Measurements from ENCODE around the gene RFPL2. TPM values are rescaled to one million over a fixed set of nuclear protein-coding genes. Genes with fewer than 3 reads are reported as not detected.
"Not testable (repeated sequence)": the region's sequence is repeated elsewhere in the genome, so short reads cannot be mapped to it uniquely, and the experiment has no call there.

RFPL2 gene
- total RNA-seq, 1 donor from 2014 or later = not detected

DNA sequence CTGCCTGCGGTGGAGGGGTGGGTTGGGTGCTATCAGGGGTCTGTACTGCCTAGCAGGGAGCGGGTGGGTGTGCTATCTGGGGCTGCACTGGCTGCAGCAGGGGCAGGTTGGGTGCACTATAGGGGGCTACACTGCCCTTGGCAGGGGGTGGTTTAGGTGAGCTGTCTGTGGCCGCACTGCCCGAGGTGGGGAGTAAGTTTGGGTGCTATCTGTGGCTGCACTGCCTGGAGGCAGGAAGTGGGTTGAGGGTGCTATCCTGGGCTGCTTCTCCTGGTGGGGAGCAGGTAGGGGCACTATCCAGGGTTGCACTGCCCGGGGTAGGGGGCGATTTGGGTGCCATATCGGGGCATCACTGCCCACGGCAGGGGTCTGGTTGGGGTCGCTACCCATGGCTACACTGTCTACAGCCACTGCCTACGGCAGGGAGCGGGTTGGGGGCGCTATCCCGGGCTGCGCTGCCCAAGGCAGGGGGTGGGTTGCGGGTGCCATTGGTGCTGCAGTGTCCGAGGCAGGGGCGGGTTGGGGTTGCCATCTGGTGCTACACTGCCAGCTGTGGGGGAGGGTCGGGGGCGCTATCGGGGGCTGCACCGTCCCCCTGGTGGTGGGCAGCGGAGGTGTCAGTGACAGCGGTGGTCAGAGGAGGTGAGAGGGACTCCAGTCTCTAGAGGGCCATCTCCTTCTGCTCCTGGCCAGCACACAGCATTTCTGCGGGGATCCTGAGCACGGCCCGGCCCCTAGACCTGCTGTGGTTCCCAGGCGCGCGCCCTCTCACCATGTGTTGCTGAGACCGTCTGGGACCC, 1.3 kb upstream of the RFPL2 start:
- DNase-seq = no peak

DNA sequence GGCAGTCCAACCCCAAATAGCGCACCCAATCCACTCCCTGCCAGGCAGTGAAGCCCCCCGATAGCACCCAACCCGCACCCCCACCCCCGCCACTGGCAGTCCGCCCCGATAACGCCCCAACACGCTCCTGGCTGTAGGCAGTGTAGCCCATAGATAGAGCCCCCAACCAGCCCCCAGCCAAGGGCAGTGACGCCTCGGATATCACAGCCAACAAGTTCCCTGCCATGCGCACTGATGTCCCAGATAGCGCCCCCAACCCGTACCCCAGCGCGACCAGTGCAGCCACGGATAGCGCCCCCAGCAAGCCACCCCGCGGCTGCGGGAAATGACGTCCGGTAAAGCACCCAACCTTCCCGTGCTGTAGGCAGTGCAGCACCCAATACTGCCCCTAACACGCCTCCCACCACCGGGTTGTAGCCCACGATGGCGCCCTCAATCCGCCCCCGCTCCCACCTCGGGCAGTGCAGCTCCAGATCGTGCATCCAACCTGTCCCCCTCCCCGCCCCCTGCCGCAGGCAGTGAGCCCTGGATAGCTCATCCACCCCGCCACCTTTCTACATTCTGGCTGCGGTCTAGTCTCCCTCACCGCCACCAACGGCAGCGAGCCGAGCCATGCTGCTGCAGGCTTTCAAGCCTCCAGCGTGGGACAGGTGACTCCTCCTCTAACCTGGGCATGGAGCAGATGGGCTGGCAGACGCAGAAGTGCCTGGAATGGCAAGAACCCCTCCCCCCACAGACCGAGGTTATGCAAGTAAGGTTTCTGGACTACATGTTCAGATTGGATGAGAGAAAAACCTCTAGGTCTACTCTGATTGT, 625 bp downstream of the RFPL2 start:
- no peak for DNase-seq

DNA sequence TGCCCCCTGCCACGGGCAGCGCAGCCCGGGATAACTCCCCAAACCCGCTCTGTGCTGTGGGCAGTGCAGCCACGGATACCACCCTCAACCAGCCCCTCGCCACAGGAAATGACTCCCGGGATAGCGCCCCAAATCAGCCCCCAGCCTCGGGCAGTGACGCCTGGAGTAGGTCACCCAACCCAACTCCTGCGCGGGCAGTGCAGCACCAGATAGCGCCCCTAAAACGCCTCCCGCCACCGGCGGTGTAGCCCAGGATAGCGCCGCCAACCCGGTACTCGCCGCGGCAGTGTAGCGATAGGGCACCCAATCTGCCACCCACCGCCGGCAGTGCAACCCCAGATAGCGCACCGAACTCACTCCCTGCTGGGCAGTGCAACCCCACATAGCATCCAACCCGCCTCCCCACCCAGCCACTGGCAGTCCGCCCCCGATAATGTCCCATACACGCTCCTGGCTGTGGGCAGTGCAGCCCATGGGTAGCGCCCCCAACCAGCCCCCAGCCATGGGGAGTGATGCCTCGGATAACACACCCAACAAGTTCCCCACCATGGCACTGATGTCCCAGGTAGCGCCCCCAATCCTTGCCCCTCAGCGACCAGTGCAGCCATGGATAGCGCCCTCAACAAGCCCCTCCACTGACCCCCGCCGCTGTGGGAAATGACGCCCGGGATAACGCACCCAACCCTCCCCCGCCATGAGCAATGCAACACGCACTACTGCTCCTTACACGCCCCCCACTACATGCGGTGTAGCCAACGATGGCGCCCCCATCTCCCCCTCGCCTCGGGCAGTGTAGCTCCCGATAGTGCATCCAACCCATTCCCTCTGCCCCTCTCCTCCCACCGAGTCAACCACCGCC, 1.5 kb downstream of the RFPL2 start:
- no peak for DNase-seq

DNA sequence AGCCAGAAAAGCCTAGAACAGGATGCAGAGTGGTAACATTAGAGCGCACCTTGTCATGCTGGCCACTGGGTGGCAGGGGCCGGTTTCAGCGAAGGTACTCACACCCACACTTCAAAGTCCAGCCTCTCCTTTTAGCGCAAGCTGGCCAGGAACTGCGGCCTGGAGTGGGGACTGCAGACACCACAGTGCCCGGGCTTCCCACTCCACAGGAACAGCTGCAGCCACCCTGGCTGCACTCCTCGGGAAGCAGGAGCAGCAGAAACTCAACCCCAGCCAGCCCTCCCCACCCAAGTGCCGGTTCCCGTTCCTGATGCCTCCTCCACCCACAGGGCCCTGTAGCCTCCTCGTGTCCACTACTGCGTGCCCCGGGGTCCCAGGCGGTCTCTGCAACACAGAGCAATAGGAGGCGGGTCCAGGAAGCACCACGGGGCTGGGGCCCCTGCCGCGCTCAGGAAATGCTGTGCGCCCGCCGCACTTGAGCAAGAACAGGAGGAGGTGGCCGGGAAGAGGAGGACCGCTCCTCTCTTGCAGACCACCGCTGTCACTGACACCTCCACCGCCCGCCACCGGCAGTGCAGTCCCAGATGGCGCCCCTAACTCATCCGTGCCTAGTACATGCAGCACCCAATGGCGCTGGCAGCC, 2.2 kb downstream of the RFPL2 start:
- peak; percentile 68 for DNase-seq

DNA sequence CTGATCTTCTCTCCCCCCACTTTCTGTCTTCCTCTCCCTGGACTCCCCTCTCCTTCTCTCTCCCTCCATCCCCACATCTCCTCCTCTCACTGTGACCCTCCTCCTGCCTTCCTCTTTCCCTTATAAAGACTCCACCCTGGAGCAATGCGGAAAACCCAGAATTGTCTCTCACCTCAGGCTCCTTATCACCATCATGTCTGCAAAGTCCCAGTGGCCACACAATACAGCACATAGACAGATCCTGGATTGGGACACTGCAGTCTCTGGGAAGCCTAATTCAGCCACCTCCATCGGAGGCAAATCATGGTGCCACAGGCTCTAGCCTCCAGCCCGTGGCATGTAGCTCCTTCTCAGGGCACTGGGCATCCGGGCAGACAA, 2.7 kb downstream of the RFPL2 start:
- DNase-seq = no peak

DNA sequence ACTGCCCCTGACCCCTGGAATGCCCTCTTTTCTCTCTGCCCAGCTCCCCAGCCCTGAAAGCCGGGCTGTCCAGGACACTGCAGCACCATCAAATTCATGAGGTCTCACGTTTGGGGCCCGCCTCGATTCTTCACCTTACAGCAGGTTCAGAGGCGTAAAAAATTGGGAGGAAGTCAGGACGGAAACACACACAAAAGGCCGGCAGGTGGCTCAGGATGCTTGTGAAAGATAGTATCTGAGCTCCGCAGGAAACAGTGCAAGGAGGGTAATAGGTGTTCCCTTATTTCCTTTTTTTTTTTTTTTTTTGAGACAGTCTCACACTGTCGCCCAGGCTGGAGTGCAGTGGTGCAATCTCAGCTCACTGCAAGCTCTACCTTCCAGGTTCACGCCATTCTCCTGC, 4.1 kb downstream of the RFPL2 start:
- no peak for DNase-seq

DNA sequence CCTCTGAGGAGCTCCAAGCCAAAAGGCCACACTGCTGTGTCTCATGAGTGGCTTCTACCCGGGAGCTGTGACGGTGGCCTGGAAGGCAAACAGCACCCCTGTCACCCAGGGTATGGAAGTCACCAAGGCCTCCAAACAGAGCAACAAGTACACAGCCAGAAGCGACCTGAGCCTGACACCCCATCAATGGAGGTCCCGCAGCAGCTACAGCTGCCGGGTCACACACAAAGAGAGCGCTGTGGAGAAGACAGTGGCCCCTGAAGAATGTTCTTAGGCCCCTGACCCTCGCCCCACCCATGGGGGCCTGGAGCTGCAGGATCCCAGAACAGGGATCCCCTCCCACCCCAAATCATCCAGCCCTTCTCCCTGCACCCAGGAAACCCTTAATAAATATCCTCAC, 4.9 kb downstream of the RFPL2 start:
- DNase-seq = no peak

DNA sequence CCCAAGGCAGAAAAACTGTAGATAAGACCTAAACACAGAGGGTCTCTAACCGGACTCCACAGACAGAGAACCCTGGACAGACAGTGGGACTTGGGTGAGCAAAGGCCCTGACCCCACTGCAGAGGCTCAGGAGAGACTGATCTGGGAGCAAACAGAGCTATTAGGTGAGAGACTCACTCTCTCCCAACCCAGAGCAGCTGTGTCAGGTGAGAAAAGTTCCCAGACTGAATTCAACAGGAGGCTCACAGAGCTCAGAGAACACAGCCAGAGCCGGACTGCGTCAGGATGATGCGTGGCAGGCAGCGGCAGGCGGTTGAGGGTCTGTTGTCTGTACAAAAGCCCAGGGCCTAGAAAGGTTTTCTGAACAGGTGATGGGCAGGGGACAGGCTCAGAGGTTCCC, 5.5 kb downstream of the RFPL2 start:
- no peak for DNase-seq

DNA sequence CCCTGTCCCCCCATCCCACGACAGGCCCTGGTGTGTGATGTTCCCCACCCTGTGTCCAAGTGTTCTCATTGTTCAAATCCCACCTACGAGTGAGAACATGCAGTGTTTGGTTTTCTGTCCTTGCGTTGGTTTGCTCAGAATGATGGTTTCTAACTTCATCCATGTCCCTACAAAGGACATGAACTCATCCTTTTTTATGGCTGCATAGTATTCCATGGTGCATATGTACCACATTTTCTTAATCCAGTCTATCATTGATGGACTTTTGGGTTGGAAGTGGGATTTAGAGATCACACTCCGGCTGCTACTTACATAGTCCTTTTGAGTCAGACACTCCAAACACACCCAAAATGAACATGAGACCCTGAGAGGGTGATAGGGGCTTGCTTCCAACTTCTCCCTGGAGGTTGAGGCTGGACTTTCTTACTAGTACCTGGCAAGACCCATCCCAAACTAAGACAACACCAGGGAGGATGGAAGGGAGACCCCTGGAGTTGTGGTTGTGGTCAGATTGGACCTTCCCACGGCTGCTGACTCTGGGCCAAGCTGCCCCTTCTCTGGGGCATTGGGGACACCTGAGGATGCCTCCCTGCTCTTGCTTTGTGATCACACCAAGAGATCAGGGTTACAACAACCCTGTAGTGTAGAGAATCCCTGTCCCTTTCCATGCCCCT, 7.2 kb downstream of the RFPL2 start:
- DNase-seq = not testable (repeated sequence)

DNA sequence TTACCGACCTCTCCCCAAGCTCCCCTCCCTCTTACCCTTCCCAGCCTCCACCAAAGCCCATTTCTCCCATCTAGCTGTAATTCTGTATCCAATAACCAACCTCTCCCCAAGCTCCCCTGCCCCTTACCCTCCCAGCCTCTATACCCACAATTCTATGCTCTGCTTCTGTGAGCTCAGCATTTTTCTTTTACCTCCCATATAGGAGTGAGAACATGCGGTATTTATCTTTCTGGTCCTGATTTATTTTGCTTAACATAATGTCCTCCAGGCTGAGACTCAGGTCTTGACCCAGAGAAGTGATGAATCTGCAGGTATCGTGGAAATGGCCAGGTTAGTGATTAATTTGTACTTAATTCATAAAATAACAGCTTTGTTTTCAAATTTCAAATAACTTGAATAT, 9.0 kb downstream of the RFPL2 start:
- DNase-seq = not testable (repeated sequence)

DNA sequence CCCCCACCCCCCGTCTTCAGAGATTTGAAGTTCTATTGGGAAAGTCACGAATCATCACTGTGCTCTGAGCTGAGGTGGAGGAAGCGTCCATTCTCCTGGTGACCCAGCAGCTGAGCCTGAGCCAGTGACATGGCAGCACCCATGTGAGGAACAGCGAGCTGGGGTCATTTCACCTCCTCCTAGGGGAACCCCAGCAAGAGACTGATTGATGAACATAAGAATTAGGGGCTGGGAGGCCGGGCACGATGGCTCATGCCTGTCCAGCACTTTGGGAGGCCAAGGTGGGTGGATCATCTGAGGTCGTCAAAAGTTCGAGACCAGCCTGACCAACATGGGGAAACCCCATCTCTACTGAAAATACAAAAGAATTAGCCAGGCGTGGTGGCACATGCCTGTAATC, 11.5 kb downstream of the RFPL2 start:
- DNase-seq = not testable (repeated sequence)

DNA sequence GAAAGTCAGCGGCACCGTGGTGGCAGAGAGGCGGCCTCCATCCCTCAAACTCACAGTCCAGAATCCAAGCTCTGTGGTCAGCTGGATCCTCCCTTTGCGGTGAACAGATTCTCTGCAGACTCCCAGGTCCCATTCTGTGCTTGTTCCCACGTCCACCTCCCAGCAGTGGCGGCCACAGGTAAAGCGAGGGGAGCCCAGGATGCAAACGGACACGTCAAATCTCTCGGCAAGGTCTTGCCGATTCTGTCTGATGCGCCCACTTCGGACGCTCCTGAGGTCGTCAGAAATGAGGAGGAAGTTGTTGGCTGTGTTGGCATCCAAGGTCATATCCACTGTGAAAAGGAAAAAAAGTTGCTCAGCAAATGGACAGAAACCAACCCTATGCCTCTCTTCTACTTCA, 13.9 kb downstream of the RFPL2 start:
- not testable (repeated sequence) for DNase-seq

DNA sequence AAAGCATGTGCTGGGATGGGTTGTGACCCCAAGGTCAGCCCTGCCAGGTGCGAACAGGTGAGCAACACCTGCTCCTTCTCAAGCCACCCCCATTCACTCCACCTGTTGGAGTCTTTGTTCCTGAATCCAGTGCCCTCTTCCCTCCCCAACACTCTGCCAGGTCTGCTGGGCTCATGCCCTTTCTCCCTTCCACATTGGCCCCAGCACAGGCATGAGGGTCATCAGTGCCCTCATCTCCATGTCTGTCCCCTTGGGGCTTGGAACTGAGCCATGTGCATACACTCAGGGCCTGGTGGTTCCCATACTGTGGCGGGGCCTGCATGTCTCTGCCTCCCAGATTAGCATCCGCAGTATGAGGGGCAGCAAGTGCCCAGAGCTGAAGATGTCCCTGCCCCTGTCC, 19.1 kb downstream of the RFPL2 start:
- DNase-seq = no peak

DNA sequence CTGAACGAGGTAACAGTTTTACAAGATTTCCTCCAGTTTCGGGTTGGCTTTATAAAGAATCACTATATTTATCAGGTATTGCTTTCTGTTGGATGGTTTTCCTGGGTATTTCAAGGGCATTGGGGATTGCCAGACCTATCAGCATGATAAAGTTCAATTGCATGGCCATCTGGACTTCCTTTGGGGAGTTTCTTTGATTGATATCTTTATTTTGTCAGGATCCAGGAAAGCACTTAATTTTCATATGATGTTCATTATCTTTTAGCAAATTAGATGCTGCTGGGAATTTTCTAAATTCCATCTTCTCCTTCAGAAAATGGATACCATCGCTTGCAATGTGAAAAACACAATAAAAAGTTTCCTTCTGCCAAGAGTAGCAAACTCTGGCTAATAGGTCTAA, 21.2 kb downstream of the RFPL2 start:
- no peak for DNase-seq

DNA sequence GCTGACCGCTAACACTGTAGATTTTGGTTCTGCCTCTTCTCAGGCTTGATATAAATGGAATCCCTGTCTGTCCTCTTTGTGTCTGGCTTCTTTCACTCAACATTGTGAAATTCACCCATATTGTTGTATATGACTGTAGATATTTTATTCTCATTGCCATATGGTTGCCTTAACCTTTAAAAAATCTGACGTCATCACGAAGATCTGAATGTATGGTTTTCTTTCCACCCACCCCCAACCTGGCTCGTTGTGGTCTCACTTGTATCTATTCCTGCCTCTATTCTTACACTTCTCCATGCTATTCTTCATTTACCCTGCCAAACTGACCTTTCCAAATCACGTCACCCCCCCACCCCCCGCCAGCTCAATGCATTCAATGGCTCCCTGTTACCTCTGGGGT, 23.8 kb downstream of the RFPL2 start:
- no peak for DNase-seq

DNA sequence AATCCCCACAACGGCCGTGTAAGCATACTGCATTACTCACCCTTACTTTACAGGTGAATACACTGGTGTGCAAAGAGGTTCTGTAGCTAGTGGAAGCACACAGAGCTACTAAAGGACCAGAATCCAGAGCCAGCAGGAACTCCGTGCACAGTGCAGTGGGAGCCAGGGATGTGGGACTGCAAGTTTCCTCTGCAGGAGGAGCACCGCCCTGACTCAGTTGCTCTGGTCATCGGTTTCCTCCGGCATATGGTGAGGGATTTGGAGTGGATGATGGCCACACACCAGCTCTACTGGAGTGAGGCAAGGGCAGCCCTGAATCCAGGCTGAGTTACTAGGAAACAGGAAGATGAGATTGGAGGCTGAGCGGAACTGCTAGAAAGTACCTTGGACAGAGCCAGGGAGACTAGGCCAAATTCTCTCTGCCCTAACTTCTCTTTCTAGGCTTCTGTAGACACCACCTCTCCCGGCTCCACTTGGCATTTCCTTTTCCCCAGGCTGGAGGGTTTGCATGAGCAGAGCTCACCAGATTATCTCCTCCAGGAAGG, 27.6 kb downstream of the RFPL2 start:
- DNase-seq = no peak

DNA sequence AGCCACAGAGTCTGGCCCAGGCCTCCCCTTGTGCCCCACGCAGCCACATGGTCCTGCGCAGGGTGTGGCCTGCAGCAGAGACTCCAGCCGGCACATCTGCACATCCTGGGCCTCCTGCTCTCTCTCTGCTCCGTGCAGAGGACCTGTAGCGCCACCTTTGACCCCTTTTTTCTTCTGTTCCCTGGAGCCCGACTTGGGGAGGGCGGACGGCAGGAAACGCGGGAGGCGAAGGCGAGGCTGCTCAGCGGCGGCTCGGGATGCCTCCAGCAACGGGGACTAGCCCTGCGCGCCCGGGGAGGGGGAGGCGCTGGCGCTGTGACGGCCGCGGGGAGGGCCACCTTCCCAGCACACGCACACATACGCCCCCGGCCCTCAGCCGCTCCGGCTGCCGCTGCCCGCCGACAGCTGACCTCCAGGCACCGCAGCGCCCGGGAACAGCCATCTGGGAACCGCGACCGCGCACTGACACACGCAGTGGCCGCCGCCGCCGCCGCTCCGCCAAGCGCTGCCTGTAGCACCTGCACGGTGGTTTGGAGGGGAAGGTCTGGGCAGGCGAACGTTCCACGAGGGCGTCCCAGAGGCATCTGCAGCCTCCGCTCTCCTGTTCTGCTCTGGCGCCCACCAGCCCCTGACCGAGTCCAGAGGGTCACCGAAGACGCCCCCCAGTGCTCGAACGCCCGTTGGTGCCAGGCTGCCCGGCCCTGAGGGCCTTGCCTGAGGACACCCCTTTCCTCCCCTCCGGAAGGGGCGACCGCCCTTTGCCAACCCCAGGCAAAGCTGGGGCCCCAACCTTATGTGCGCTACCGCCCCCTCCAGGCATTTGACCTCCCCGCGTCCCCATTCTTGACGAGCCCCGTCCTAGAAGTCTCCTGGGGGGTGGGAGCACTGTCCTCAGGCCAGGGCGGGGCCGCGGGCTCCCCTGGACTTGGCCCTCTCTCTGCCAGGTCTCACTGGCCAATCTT, 28.9 kb downstream of the RFPL2 start:
- DNase-seq = no peak

DNA sequence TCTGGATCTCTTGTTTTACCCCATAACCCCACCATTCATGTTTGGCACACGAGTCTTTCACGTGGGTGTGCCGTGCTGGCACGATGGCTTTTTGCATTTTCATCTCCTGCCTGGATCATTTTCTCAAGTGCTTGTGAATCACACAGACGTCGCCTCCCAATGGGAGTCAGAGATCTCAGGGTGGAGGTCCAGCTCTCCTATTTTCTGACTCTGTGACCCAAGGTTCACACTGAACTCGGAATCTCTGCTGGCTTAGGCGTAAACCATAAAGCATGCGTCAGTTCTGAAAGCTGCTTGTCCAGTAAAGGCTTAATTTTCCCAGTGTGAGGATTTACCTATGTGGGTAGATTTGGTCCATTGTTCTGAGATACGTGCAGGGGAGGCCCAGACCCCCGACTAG, 29.8 kb downstream of the RFPL2 start:
- DNase-seq = no peak

DNA sequence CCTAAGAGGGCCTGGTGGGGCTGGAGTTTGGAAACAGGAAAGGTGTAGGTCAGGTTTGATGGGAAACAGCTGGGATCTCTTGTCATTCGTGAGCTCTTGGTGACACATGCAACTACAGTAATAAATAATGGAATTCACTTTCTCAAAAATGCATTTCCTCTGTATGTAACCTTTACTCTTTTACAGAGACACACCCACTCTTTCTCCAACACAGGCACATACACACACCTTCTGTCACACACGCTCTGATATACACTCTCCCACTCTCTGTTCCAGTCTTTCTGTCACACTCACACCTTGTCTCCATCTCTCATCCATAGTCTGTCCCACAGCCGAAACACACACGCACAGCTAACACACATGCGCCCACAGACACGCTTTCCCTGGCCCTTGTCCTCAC, 39.2 kb downstream of the RFPL2 start:
- DNase-seq = no peak
